K562 (cell line): ENCODE measurements around the gene UVRAG. TPM values are rescaled to one million over a fixed set of nuclear protein-coding genes. Genes with fewer than 3 reads are reported as not detected.
A peak's percentile ranks its signal among the peaks of the same experiment; 100 is the strongest.

Source experiments
- ARNT ChIP-seq, 2 experiments: fragments of 450-650 bp; IDR thresholded peaks; 2 replicates each; pipeline ENCODE4 v1.6.1; 2016; ENCODE audit warnings: mild to moderate bottlenecking in 1 of 2
- ATF7 ChIP-seq: fragments of 450-650 bp; IDR thresholded peaks from 2 replicates; pipeline ENCODE4 v1.7.1; 2014; ENCODE audit warnings: mild to moderate bottlenecking, moderate library complexity
- BHLHE40 ChIP-seq: IDR thresholded peaks from 2 replicates; pipeline ENCODE4 v1.6.1; 2011; ENCODE audit warnings: low read length, improper control_type of control experiment
- DMBX1 ChIP-seq: fragments of 250-450 bp; sonication (Bioruptor Pico); IDR thresholded peaks from 2 replicates; pipeline ENCODE4 v1.8.0; 2022; ENCODE audit warnings: inconsistent platforms, mild to moderate bottlenecking, moderate library complexity, borderline replicate concordance
- E2F1 ChIP-seq: sonication (generic); formaldehyde crosslinking; IDR thresholded peaks from 2 replicates; pipeline ENCODE4 v1.8.1; 2023; ENCODE audit warnings: mild to moderate bottlenecking, missing genetic modification reagents, moderate library complexity
- EP300 ChIP-seq: IDR thresholded peaks from 2 replicates; pipeline ENCODE4 v1.6.1; 2012; ENCODE audit warnings: low read length, improper control_type of control experiment
- ERF ChIP-seq: fragments of 450-650 bp; formaldehyde crosslinking; IDR thresholded peaks from 2 replicates; pipeline ENCODE4 v1.4.0; 2020; ENCODE audit warnings: mild to moderate bottlenecking, mixed read lengths
- ESRRA ChIP-seq: fragments of 450-650 bp; IDR thresholded peaks from 2 replicates; pipeline ENCODE4 v1.6.1; 2014; ENCODE audit warnings: low read depth, mild to moderate bottlenecking, moderate library complexity, borderline replicate concordance
- HDAC8 ChIP-seq: fragments of 450-650 bp; IDR thresholded peaks from 2 replicates; pipeline ENCODE4 v1.6.1; 2016; ENCODE audit warnings: mild to moderate bottlenecking, missing genetic modification characterization, moderate library complexity, missing compliant biosample characterization
- KLF13 ChIP-seq: fragments of 450-650 bp; IDR thresholded peaks from 2 replicates; pipeline ENCODE4 v1.6.1; 2016; ENCODE audit warnings: missing genetic modification characterization, low read depth, mild to moderate bottlenecking, missing compliant biosample characterization, moderate library complexity, borderline replicate concordance
- MYBL2 ChIP-seq, 2 experiments: fragments of 450-650 bp in 1 of 2; sonication (generic) in 1 of 2; formaldehyde crosslinking in 1 of 2; IDR thresholded peaks; 2 replicates each; pipeline versions ENCODE4 v1.6.1 to v1.8.1; 2017 to 2022; ENCODE audit warnings: borderline replicate concordance in 1 of 2, inconsistent platforms in 1 of 2, low read depth in 1 of 2, mild to moderate bottlenecking in 1 of 2, missing genetic modification reagents in 1 of 2, moderate library complexity in 1 of 2
- NCOA4 ChIP-seq: fragments of 450-650 bp; IDR thresholded peaks from 2 replicates; pipeline ENCODE4 v1.6.1; 2018; ENCODE audit warnings: mild to moderate bottlenecking; ENCODE audit not compliant: partially characterized antibody
- POLR2A ChIP-seq: fragments of 450-650 bp; conservative IDR thresholded peaks from 2 replicates; pipeline ENCODE4 v1.6.1; 2016
- POU5F1 ChIP-seq: fragments of 150-350 bp; IDR thresholded peaks from 2 replicates; pipeline ENCODE4 v1.6.1; 2014; ENCODE audit warnings: borderline replicate concordance, low read length, low read depth, mild to moderate bottlenecking; ENCODE audit not compliant: partially characterized antibody
- STAT6 ChIP-seq: sonication (generic); formaldehyde crosslinking; IDR thresholded peaks from 2 replicates; pipeline ENCODE4 v1.8.1; 2023; ENCODE audit warnings: mild to moderate bottlenecking, missing genetic modification reagents
- TAL1 ChIP-seq: fragments of 450-650 bp; IDR thresholded peaks from 2 replicates; pipeline ENCODE4 v1.6.1; 2016; ENCODE audit warnings: mild to moderate bottlenecking
- TBP ChIP-seq: optimal IDR thresholded peaks from 2 replicates; pipeline ENCODE3; 2011; ENCODE audit warnings: low read depth, low read length, improper control_type of control experiment
- ZNF764 ChIP-seq: fragments of 250-450 bp; sonication (Bioruptor Pico); IDR thresholded peaks from 2 replicates; pipeline ENCODE4 v1.4.0; 2020; ENCODE audit warnings: low read depth, mild to moderate bottlenecking, moderate library complexity
- polyA plus RNA-seq, 8 experiments: library from polyadenylated mRNA; depleted of rRNA in 4 of 8; stranded (reverse) in 5 of 8; unstranded in 3 of 8; fragments of >200 nt; fragmentation: Nextera tagmentation in 2 of 8; fragmentation: Illumina TruSeq in 1 of 8; extraction: Ambion mirVana in 2 of 8; extraction: Trizol in 1 of 8; gene quantifications; 2 replicates each; pipeline versions ENCODE4 v1.2.1 to v1.2.3, GENCODE V29; 2011 to 2014; ENCODE audit warnings: inconsistent platforms in 1 of 8, missing spikeins in 1 of 8
- total RNA-seq, 7 experiments: library from RNA; depleted of rRNA in 6 of 7; stranded (reverse); fragments of >200 nt in 6 of 7; fragmentation: Illumina TruSeq in 2 of 7; extraction: Trizol in 2 of 7; gene quantifications; 2 replicates each; pipeline versions ENCODE4 v1.2.1 to v1.2.3, GENCODE V29; 2011 to 2021; ENCODE audit warnings: low replicate concordance in 1 of 7
- TF ChIP-seq, protein P1 (sequence below), 2 experiments: fragments of 450-650 bp in 1 of 2; sonication (generic) in 1 of 2; formaldehyde crosslinking in 1 of 2; IDR thresholded peaks in 1 of 2; conservative IDR thresholded peaks in 1 of 2; 2 replicates each; pipeline versions ENCODE4 v1.6.1 to v1.8.1; 2016 to 2023; ENCODE audit warnings: mild to moderate bottlenecking in 2 of 2, moderate library complexity in 2 of 2, inconsistent platforms in 1 of 2, missing genetic modification reagents in 1 of 2
- TF ChIP-seq, protein P2 (sequence below): fragments of 250-450 bp; sonication (Bioruptor Pico); IDR thresholded peaks from 2 replicates; pipeline ENCODE4 v1.8.0; 2022; ENCODE audit warnings: inconsistent platforms, mild to moderate bottlenecking, moderate library complexity, borderline replicate concordance

UVRAG gene
- total and polyA plus RNA-seq, 9 of the 15 experiments (the other 6 are each of a cell fraction or from before 2014, with no cell fraction given): 3.1 to 17.8 (median 12.4) TPM

DNA sequence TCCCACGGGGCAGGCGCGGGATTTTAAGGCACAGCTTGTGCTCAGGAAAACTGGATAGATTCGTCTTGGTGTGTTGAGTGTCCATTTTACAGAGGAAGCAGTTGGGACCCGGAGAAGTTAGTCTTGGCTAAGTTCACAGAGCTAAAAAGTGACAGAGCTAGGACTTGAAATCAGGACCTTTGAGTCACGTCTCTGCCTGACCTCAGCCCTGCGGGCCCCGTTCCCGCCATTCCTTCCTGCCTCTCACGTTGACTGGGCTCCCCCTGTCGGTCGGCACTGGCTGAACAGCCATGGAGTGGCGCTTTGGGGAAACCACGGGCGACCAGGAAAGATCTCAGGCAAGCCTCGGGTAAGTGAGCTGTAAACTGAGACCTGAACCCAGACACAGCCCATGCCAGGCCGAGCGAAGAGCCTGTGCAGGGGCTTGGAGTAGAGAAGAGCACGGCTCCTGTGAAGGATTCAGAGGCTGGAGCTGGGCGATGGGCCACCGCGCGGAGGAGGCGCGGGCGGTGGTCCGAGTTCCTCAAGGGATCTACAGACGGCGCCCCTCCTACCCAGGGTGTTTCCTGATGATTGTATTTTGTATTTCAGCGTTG lies 337.2 kb downstream of the UVRAG start (continued):
- TF ChIP-seq, protein P1, sequence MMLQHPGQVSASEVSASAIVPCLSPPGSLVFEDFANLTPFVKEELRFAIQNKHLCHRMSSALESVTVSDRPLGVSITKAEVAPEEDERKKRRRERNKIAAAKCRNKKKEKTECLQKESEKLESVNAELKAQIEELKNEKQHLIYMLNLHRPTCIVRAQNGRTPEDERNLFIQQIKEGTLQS (IDR thresholded peaks at IDR 0.05): peak; percentile 32; the same call in 1 of the 2 replicates
- TF ChIP-seq, protein P1 (CRISPR knock-in tag; conservative IDR thresholded peaks at IDR 0.05): no peak
- TF ChIP-seq ERF (CRISPR knock-in tag): no peak
- TF ChIP-seq ZNF764 (CRISPR knock-in tag): no peak
- TF ChIP-seq MYBL2 (IDR thresholded peaks at IDR 0.05; ENCODE audit: low read depth): no peak
- no peak for TF ChIP-seq MYBL2 (CRISPR knock-in tag; IDR thresholded peaks at IDR 0.05; ENCODE audit: borderline replicate concordance)
- no peak for TF ChIP-seq KLF13
- peak; percentile 35; the same call in 1 of the 2 replicates for TF ChIP-seq ESRRA
- TF ChIP-seq POU5F1: peak; percentile 30
- no peak for TF ChIP-seq TAL1
- TF ChIP-seq NCOA4: no peak
- no peak for TF ChIP-seq EP300
- no peak for TF ChIP-seq POLR2A
- TF ChIP-seq TBP: peak; percentile 15
- TF ChIP-seq ATF7: peak; percentile 57
- TF ChIP-seq DMBX1 (CRISPR knock-in tag): no peak
- peak in 1 of 2 experiments; percentile 59; a peak in 1 of 4 replicates for TF ChIP-seq ARNT (IDR thresholded peaks at IDR 0.05)
- 0 out of 2 replicates have a peak, but pooled peaks have one; percentile 42 for TF ChIP-seq STAT6 (CRISPR knock-in tag)
- TF ChIP-seq, protein P2, sequence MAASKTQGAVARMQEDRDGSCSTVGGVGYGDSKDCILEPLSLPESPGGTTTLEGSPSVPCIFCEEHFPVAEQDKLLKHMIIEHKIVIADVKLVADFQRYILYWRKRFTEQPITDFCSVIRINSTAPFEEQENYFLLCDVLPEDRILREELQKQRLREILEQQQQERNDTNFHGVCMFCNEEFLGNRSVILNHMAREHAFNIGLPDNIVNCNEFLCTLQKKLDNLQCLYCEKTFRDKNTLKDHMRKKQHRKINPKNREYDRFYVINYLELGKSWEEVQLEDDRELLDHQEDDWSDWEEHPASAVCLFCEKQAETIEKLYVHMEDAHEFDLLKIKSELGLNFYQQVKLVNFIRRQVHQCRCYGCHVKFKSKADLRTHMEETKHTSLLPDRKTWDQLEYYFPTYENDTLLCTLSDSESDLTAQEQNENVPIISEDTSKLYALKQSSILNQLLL (CRISPR knock-in tag): no peak
- no peak for TF ChIP-seq HDAC8 (tag)
- peak; percentile 45; the same call in 1 of the 2 replicates for TF ChIP-seq BHLHE40
- TF ChIP-seq E2F1 (CRISPR knock-in tag): peak; percentile 95
